CD4-positive, alpha-beta T cell (primary cell): ENCODE results near the gene SOS2. TPM values are rescaled to one million over a fixed set of nuclear protein-coding genes. Genes with fewer than 3 reads are reported as not detected.

ENCODE experiments used
- ATAC-seq: fragments of 200-7000 bp; cut with Tn5 transposase; one replicate; pipeline ENCODE4 v1.10.0; 2022; ENCODE audit warnings: mild to moderate bottlenecking; ENCODE audit not compliant: poor library complexity
- CTCF ChIA-PET: fragments of 350-600 bp; sonication (Branson Sonifier 250); formaldehyde crosslinking; loops from one replicate; lab custom pipeline; 2021; ENCODE audit warnings: antibody characterized with exemption, inconsistent platforms; lab: Charles Lee
- POLR2A ChIA-PET: fragments of 350-600 bp; sonication (Branson Sonifier 250); formaldehyde crosslinking; loops from one replicate; lab custom pipeline; 2021; ENCODE audit warnings: antibody characterized with exemption, inconsistent platforms; lab: Charles Lee
- DNase-seq, 14 experiments: peaks; one replicate each; pipeline ENCODE4 v3.0.0-alpha.2; 2013 to 2020; ENCODE audit warnings: mixed read lengths in 2 of 14
- H3K27ac ChIP-seq, 2 donors: one replicate each; pipeline versions ENCODE4 v1.5.1 to v1.7.0; 2013; ENCODE audit warnings: low read length in 2 of 2, low read depth in 1 of 2, mild to moderate bottlenecking in 1 of 2
- H3K27me3 ChIP-seq, 2 experiments: 1 replicate in 1 of 2; 2 replicates in 1 of 2; pipeline versions ENCODE4 v1.6.1 to v1.7.0; 2013; ENCODE audit warnings: low read length in 2 of 2, control low read depth in 1 of 2, mild to moderate bottlenecking in 1 of 2, moderate library complexity in 1 of 2; ENCODE audit not compliant: insufficient read depth in 2 of 2, control insufficient read depth in 1 of 2
- H3K36me3 ChIP-seq: one replicate; pipeline ENCODE4 v1.6.1; 2013; ENCODE audit warnings: low read length, control low read depth; ENCODE audit not compliant: insufficient read depth
- H3K4me1 ChIP-seq: one replicate; pipeline ENCODE4 v1.6.1; 2013; ENCODE audit warnings: low read length, control low read depth; ENCODE audit not compliant: insufficient read depth
- H3K4me3 ChIP-seq: one replicate; pipeline ENCODE4 v1.5.1; 2013; ENCODE audit warnings: mild to moderate bottlenecking, low read length, moderate library complexity
- H3K9me3 ChIP-seq, 2 experiments: 1 replicate in 1 of 2; 2 replicates in 1 of 2; pipeline versions ENCODE4 v1.6.1 to v1.7.0; 2013; ENCODE audit warnings: low read length in 2 of 2, mild to moderate bottlenecking in 2 of 2, control low read depth in 1 of 2, moderate library complexity in 1 of 2; ENCODE audit not compliant: control insufficient read depth in 1 of 2, insufficient read depth in 1 of 2
- H3K27ac Mint-ChIP-seq: one replicate; pipeline ENCODE4 v1.8.0; 2020; ENCODE audit warnings: mixed read lengths
- H3K27me3 Mint-ChIP-seq: one replicate; pipeline ENCODE4 v1.8.0; 2021; ENCODE audit warnings: mixed read lengths
- H3K36me3 Mint-ChIP-seq: one replicate; pipeline ENCODE4 v1.8.0; 2021; ENCODE audit warnings: low read depth, mixed read lengths
- H3K4me1 Mint-ChIP-seq: one replicate; pipeline ENCODE4 v1.8.0; 2021; ENCODE audit warnings: low read depth, mixed read lengths
- H3K4me3 Mint-ChIP-seq: one replicate; pipeline ENCODE4 v1.8.0; 2020; ENCODE audit warnings: mild to moderate bottlenecking, mixed read lengths
- H3K9me3 Mint-ChIP-seq: one replicate; pipeline ENCODE4 v1.8.0; 2020; ENCODE audit warnings: mixed read lengths
- CTCF ChIP-seq: fragments of 200-600 bp; IDR thresholded peaks from one replicate; pipeline ENCODE4 v1.8.0; 2022; ENCODE audit warnings: antibody characterized with exemption, mild to moderate bottlenecking
- intact Hi-C, 2 experiments: fragments of 100-400 bp; cut with DNase I in 1 of 2; cut with micrococcal nuclease in 1 of 2; formaldehyde crosslinking; loops; one replicate each; pipeline versions ENCODE4 v1.15.1 to v1.9.0; 2023 to 2025; cut with DNase I, micrococcal nuclease
- total RNA-seq, 174 experiments: library from RNA in 2 of 174; stranded (reverse) in 2 of 174; gene quantifications; one replicate each; pipeline ENCODE4 v1.2.3 and lab custom pipeline; 2021 to 2026

Gene SOS2
- total RNA-seq, 2 experiments from 2014 or later, result 53.8 to 56.7 TPM

GRCh38 chr14:50148799-50149198, 82.6 kb downstream of the SOS2 start:
- H3K36me3 ChIP-seq, result peaks cover 32% of the 10 kb centered on the region
- no peak overlapping the region for H3K4me3 ChIP-seq
- no peak for TF ChIP-seq CTCF
- no peaks in the 10 kb centered on the region for H3K27me3 ChIP-seq
- CTCF ChIA-PET, result no interaction called here
- DNase-seq (no peak), ATAC-seq (no peak)
- H3K4me3 Mint-ChIP-seq, result no peak overlapping the region
- no peak overlapping the region for H3K27ac Mint-ChIP-seq
- no peaks in the 10 kb centered on the region for H3K9me3 Mint-ChIP-seq
- H3K4me1 Mint-ChIP-seq, result no peaks in the 10 kb centered on the region
- no peak overlapping the region for H3K27ac ChIP-seq
- intact Hi-C loops, result no loop called here
- no peaks in the 10 kb centered on the region for H3K4me1 ChIP-seq
- peaks cover 48% of the 10 kb centered on the region for H3K36me3 Mint-ChIP-seq
- no peaks in the 10 kb centered on the region for H3K27me3 Mint-ChIP-seq
- H3K9me3 ChIP-seq, result no peaks in the 10 kb centered on the region
- POLR2A ChIA-PET, result no interaction called here

GRCh38 chr14:50139192-50139591, 92.2 kb downstream of the SOS2 start:
- Histone ChIP-seq H3K4me3 (no peak overlapping the region), H3K36me3 (no peaks in the 10 kb centered on the region), H3K9me3 (no peaks in the 10 kb centered on the region), H3K4me1 (no peaks in the 10 kb centered on the region), H3K27me3 (no peaks in the 10 kb centered on the region), H3K27ac (no peak overlapping the region)
- no peaks in the 10 kb centered on the region for H3K27me3 Mint-ChIP-seq
- DNase-seq (no peak), ATAC-seq (no peak)
- ChIA-PET CTCF (no interaction called here), POLR2A (interaction anchor here (0.6 kb wide), 1 partner anchor 557 kb away, joined by 3 read pairs; no protein-coding TSS in a partner anchor)
- no peak for TF ChIP-seq CTCF
- no peaks in the 10 kb centered on the region for H3K9me3 Mint-ChIP-seq
- no peak overlapping the region for H3K27ac Mint-ChIP-seq
- intact Hi-C loops, result no loop called here
- H3K36me3 Mint-ChIP-seq, result peaks cover 13% of the 10 kb centered on the region
- H3K4me3 Mint-ChIP-seq, result no peak overlapping the region
- H3K4me1 Mint-ChIP-seq, result no peaks in the 10 kb centered on the region

- no peak overlapping the region for H3K27ac Mint-ChIP-seq
- no peaks in the 10 kb centered on the region for H3K9me3 ChIP-seq
- H3K27me3 Mint-ChIP-seq, result no peaks in the 10 kb centered on the region
- H3K4me3 ChIP-seq, result no peak overlapping the region
- H3K27me3 ChIP-seq, result no peaks in the 10 kb centered on the region
- H3K27ac ChIP-seq, result no peak overlapping the region
- DNase-seq (no peak), ATAC-seq (no peak)
- H3K36me3 Mint-ChIP-seq, result peaks cover 69% of the 10 kb centered on the region
- H3K4me1 Mint-ChIP-seq, result no peaks in the 10 kb centered on the region
- ChIA-PET POLR2A (interaction anchor here (1.2 kb wide), 1 partner anchor 266 kb away, joined by 4 read pairs; no protein-coding TSS in a partner anchor), CTCF (interaction anchor here (0.9 kb wide), 1 partner anchor 16 kb away, joined by 5 read pairs; no protein-coding TSS in a partner anchor)
- no peaks in the 10 kb centered on the region for H3K4me1 ChIP-seq
- H3K36me3 ChIP-seq, result peaks cover 19% of the 10 kb centered on the region
- intact Hi-C loops, result no loop called here
- no peak overlapping the region for H3K4me3 Mint-ChIP-seq
- no peaks in the 10 kb centered on the region for H3K9me3 Mint-ChIP-seq
- TF ChIP-seq CTCF, result no peak
Measured at GRCh38 chr14:50127802-50128201, 103.6 kb downstream of the SOS2 start.
